Mesodermal cell (in vitro differentiated cells): ENCODE data around the gene TANC1.

Source experiments
- H3K27ac ChIP-seq: 2 replicates; pipeline ENCODE4 v1.7.0; 2013; ENCODE audit warnings: mild to moderate bottlenecking, low read depth, low read length, moderate library complexity; ENCODE audit not compliant: severe bottlenecking
- H3K36me3 ChIP-seq: 2 replicates; pipeline ENCODE4 v1.7.1; 2013; ENCODE audit warnings: mild to moderate bottlenecking, low read length, moderate library complexity; ENCODE audit not compliant: control insufficient read depth, insufficient read depth
- H3K4me1 ChIP-seq: one replicate; pipeline ENCODE4 v1.7.1; 2013; ENCODE audit warnings: mild to moderate bottlenecking, low read length; ENCODE audit not compliant: insufficient read depth, control insufficient read depth, poor library complexity, severe bottlenecking
- H3K4me3 ChIP-seq: 2 replicates; pipeline ENCODE4 v1.7.0; 2013; ENCODE audit warnings: low read length, control low read depth, mild to moderate bottlenecking; ENCODE audit not compliant: insufficient read depth, poor library complexity, severe bottlenecking; ENCODE audit errors: extremely low read depth
- H3K9me3 ChIP-seq: 2 replicates; pipeline ENCODE4 v1.7.1; 2013; ENCODE audit warnings: mild to moderate bottlenecking, low read length, moderate library complexity; ENCODE audit not compliant: control insufficient read depth
- WGBS, 2 experiments: methylation state at CpG; one replicate each; pipeline ENCODE4 v1.1.5; 2013; ENCODE audit warnings: missing lambda C conversion rate in 2 of 2; ENCODE audit not compliant: insufficient coverage in 2 of 2; 5-methylcytosine and 5-hydroxymethylcytosine counted together

The TANC1 gene

GRCh38 chr2:159229476-159230144 is 261.2 kb downstream of the TANC1 start:
- Histone ChIP-seq H3K36me3 (peaks cover 74% of the 10 kb centered on the region), H3K4me3 (no peak overlapping the region), H3K9me3 (no peaks in the 10 kb centered on the region), H3K27ac (no peak overlapping the region), H3K4me1 (peaks cover 6% of the 10 kb centered on the region)
- 91 to 95% methylated on average over 12 to 13 of the region's 15 CpGs for WGBS, 2 experiments

GRCh38 chr2:159230145-159230877 is 261.9 kb downstream of the TANC1 start:
- Histone ChIP-seq H3K4me1 (peaks cover 6% of the 10 kb centered on the region), H3K4me3 (no peak overlapping the region), H3K9me3 (no peaks in the 10 kb centered on the region), H3K36me3 (peaks cover 75% of the 10 kb centered on the region), H3K27ac (no peak overlapping the region)
- 96 to 98% methylated on average over 19 of the region's 19 CpGs for WGBS, 2 experiments

GRCh38 chr2:159232456-159233170 is 264.2 kb downstream of the TANC1 start:
- H3K4me3 ChIP-seq, result no peak overlapping the region
- WGBS, 2 experiments, result 71% methylated on average over 1 of the region's 3 CpGs; no CpG with 5 or more reads in 1 of the 2 experiments
- peaks cover 78% of the 10 kb centered on the region for H3K36me3 ChIP-seq
- H3K27ac ChIP-seq, result no peak overlapping the region
- H3K9me3 ChIP-seq, result no peaks in the 10 kb centered on the region
- H3K4me1 ChIP-seq, result no peaks in the 10 kb centered on the region

- H3K27ac ChIP-seq, result no peak overlapping the region
- 80 to 97% methylated on average over 2 to 5 of the region's 6 CpGs for WGBS, 2 experiments
- no peaks in the 10 kb centered on the region for H3K9me3 ChIP-seq
- H3K36me3 ChIP-seq, result peaks cover 78% of the 10 kb centered on the region
- no peaks in the 10 kb centered on the region for H3K4me1 ChIP-seq
- no peak overlapping the region for H3K4me3 ChIP-seq
Measured at GRCh38 chr2:159234868-159235267, 266.4 kb downstream of the TANC1 start.

GRCh38 chr2:159243529-159243928 is 275.1 kb downstream of the TANC1 start:
- Histone ChIP-seq H3K36me3 (peaks cover 67% of the 10 kb centered on the region), H3K27ac (no peak overlapping the region), H3K4me3 (no peak overlapping the region), H3K9me3 (no peaks in the 10 kb centered on the region), H3K4me1 (peaks cover 10% of the 10 kb centered on the region)

GRCh38 chr2:159246325-159246988 is 278.0 kb downstream of the TANC1 start:
- WGBS, 2 experiments, result 100% methylated on average over 1 of the region's 7 CpGs; no CpG with 5 or more reads in 1 of the 2 experiments
- no peak overlapping the region for H3K4me3 ChIP-seq
- peaks cover 10% of the 10 kb centered on the region for H3K4me1 ChIP-seq
- no peaks in the 10 kb centered on the region for H3K9me3 ChIP-seq
- peaks cover 45% of the 10 kb centered on the region for H3K36me3 ChIP-seq
- H3K27ac ChIP-seq, result no peak overlapping the region

GRCh38 chr2:159249990-159250715 is 281.7 kb downstream of the TANC1 start:
- Histone ChIP-seq H3K9me3 (no peaks in the 10 kb centered on the region), H3K4me3 (no peak overlapping the region), H3K27ac (no peak overlapping the region), H3K4me1 (no peaks in the 10 kb centered on the region), H3K36me3 (peaks cover 23% of the 10 kb centered on the region)
- 91 to 93% methylated on average over 3 to 5 of the region's 7 CpGs for WGBS, 2 experiments

GRCh38 chr2:159251296-159252173 is 283.1 kb downstream of the TANC1 start:
- Histone ChIP-seq H3K36me3 (peaks cover 18% of the 10 kb centered on the region), H3K27ac (no peak overlapping the region), H3K4me1 (no peaks in the 10 kb centered on the region), H3K9me3 (no peaks in the 10 kb centered on the region), H3K4me3 (no peak overlapping the region)
- WGBS, 2 experiments, result 81 to 89% methylated on average over 3 to 6 of the region's 12 CpGs

GRCh38 chr2:159252905-159253304 is 284.5 kb downstream of the TANC1 start:
- Histone ChIP-seq H3K4me1 (no peaks in the 10 kb centered on the region), H3K4me3 (no peak overlapping the region)
- no CpG with 5 or more reads among the region's 4 CpGs for WGBS, 2 experiments

More at GRCh38 chr2:159252905-159253304, 284.5 kb downstream of the TANC1 start:
- Histone ChIP-seq H3K36me3 (peaks cover 14% of the 10 kb centered on the region), H3K27ac (no peak overlapping the region), H3K9me3 (no peaks in the 10 kb centered on the region)
